ENCODE measurements around the gene CRYGN.

The CRYGN gene

GRCh38 chr7:151389768-151390597 lies 50.0 kb downstream of the CRYGN start:
- Histone ChIP-seq H3K4me3 (ENCODE audit: low read length in 2 of 2) (no peak overlapping the region), H3K36me3 (replicated peaks in 1 of 2; ENCODE audit: control insufficient read depth in 2 of 2, insufficient read depth in 2 of 2, low read length in 2 of 2) (peaks cover 10 to 12% of the 10 kb centered on the region in 2 donors), H2BK15ac (ENCODE audit: low read length) (no peak overlapping the region), H2AFZ (ENCODE audit: low read length) (no peak overlapping the region), H4K8ac (ENCODE audit: low read depth, low read length) (no peak overlapping the region), H3K4me1 (ENCODE audit: control insufficient read depth in 2 of 2, insufficient read depth in 1 of 2, low read depth in 1 of 2, low read length in 2 of 2) (peaks cover 0 to 15% of the 10 kb centered on the region in 2 donors), H3K4ac (ENCODE audit: low read length) (no peak overlapping the region), H2BK5ac (ENCODE audit: low read length) (no peak overlapping the region), H3K18ac (ENCODE audit: low read length) (no peak overlapping the region), H2AK5ac (ENCODE audit: low read depth, low read length) (no peak overlapping the region), H3K9ac (ENCODE audit: low read depth, low read length, poor library complexity) (no peak overlapping the region), H3K79me1 (ENCODE audit: low read depth, low read length) (no peaks in the 10 kb centered on the region), H3K27me3 (ENCODE audit: control insufficient read depth in 3 of 3, insufficient read depth in 3 of 3, low read depth in 1 of 3, low read length in 3 of 3) (no peaks in the 10 kb centered on the region), H3K27ac (replicated peaks; ENCODE audit: low read length) (no peak overlapping the region), H3K4me2 (ENCODE audit: insufficient read depth, low read length, poor library complexity, severe bottlenecking) (no peak overlapping the region), H2BK120ac (ENCODE audit: low read depth, low read length) (no peak overlapping the region), H3K14ac (ENCODE audit: low read length) (no peak overlapping the region), H4K91ac (ENCODE audit: low read depth, low read length, poor library complexity) (no peak overlapping the region), H2BK12ac (ENCODE audit: low read length) (no peak overlapping the region), H3K9me3 (replicated peaks in 1 of 2; ENCODE audit: control insufficient read depth in 2 of 2, insufficient read depth in 1 of 2, low read depth in 1 of 2, low read length in 2 of 2) (no peaks in the 10 kb centered on the region), H3K23ac (ENCODE audit: low read depth, low read length, poor library complexity) (peak overlapping the region; percentile 17)
- no CpG with 5 or more reads among the region's 24 CpGs for WGBS, 2 donors (ENCODE audit: extremely low coverage in 2 of 2, insufficient read length in 2 of 2, insufficient replicate concordance in 1 of 2)
- DNase-seq (ENCODE audit: low spot score) = no peak

GRCh38 chr7:151389096-151389767 lies 50.7 kb downstream of the CRYGN start:
- Histone ChIP-seq H3K79me1 (ENCODE audit: low read depth, low read length) (no peaks in the 10 kb centered on the region), H2AK5ac (ENCODE audit: low read depth, low read length) (no peak overlapping the region), H2AFZ (ENCODE audit: low read length) (no peak overlapping the region), H3K4ac (ENCODE audit: low read length) (no peak overlapping the region), H4K8ac (ENCODE audit: low read depth, low read length) (no peak overlapping the region), H3K4me3 (ENCODE audit: low read length in 2 of 2) (no peak overlapping the region), H3K18ac (ENCODE audit: low read length) (peak overlapping the region; percentile 11), H2BK120ac (ENCODE audit: low read depth, low read length) (no peak overlapping the region), H3K23ac (ENCODE audit: low read depth, low read length, poor library complexity) (peak overlapping the region; percentile 17), H3K27me3 (ENCODE audit: control insufficient read depth in 3 of 3, insufficient read depth in 3 of 3, low read depth in 1 of 3, low read length in 3 of 3) (no peaks in the 10 kb centered on the region), H3K9ac (ENCODE audit: low read depth, low read length, poor library complexity) (no peak overlapping the region), H4K91ac (ENCODE audit: low read depth, low read length, poor library complexity) (no peak overlapping the region), H2BK12ac (ENCODE audit: low read length) (no peak overlapping the region), H3K9me3 (replicated peaks in 1 of 2; ENCODE audit: control insufficient read depth in 2 of 2, insufficient read depth in 1 of 2, low read depth in 1 of 2, low read length in 2 of 2) (no peaks in the 10 kb centered on the region), H3K36me3 (replicated peaks in 1 of 2; ENCODE audit: control insufficient read depth in 2 of 2, insufficient read depth in 2 of 2, low read length in 2 of 2) (peaks cover 7 to 12% of the 10 kb centered on the region in 2 donors), H3K4me2 (ENCODE audit: insufficient read depth, low read length, poor library complexity, severe bottlenecking) (no peak overlapping the region), H3K27ac (replicated peaks; ENCODE audit: low read length) (no peak overlapping the region), H3K4me1 (ENCODE audit: control insufficient read depth in 2 of 2, insufficient read depth in 1 of 2, low read depth in 1 of 2, low read length in 2 of 2) (peaks cover 0 to 15% of the 10 kb centered on the region in 2 donors), H3K14ac (ENCODE audit: low read length) (no peak overlapping the region), H2BK15ac (ENCODE audit: low read length) (no peak overlapping the region), H2BK5ac (ENCODE audit: low read length) (no peak overlapping the region)
- no peak for DNase-seq (ENCODE audit: low spot score)
- WGBS, 2 donors (ENCODE audit: extremely low coverage in 2 of 2, insufficient read length in 2 of 2, insufficient replicate concordance in 1 of 2) = no CpG with 5 or more reads among the region's 21 CpGs

- no peak overlapping the region for H3K4me2 ChIP-seq (ENCODE audit: insufficient read depth, low read length, poor library complexity, severe bottlenecking)
- H4K91ac ChIP-seq (ENCODE audit: low read depth, low read length, poor library complexity) = no peak overlapping the region
- no peak for DNase-seq (ENCODE audit: low spot score)
- H4K8ac ChIP-seq (ENCODE audit: low read depth, low read length) = no peak overlapping the region
- no peak overlapping the region for H3K27ac ChIP-seq (replicated peaks; ENCODE audit: low read length)
- peak overlapping the region; percentile 8 for H3K18ac ChIP-seq (ENCODE audit: low read length)
- no peak overlapping the region for H2BK15ac ChIP-seq (ENCODE audit: low read length)
- H3K36me3 ChIP-seq (replicated peaks in 1 of 2; ENCODE audit: control insufficient read depth in 2 of 2, insufficient read depth in 2 of 2, low read length in 2 of 2) = peaks cover 7 to 12% of the 10 kb centered on the region in 2 donors
- no peak overlapping the region for H2BK5ac ChIP-seq (ENCODE audit: low read length)
- no peaks in the 10 kb centered on the region for H3K27me3 ChIP-seq (ENCODE audit: control insufficient read depth in 3 of 3, insufficient read depth in 3 of 3, low read depth in 1 of 3, low read length in 3 of 3)
- H3K9me3 ChIP-seq (replicated peaks in 1 of 2; ENCODE audit: control insufficient read depth in 2 of 2, insufficient read depth in 1 of 2, low read depth in 1 of 2, low read length in 2 of 2) = no peaks in the 10 kb centered on the region
- no peak overlapping the region for H3K23ac ChIP-seq (ENCODE audit: low read depth, low read length, poor library complexity)
- peaks cover 0 to 10% of the 10 kb centered on the region in 2 donors for H3K4me1 ChIP-seq (ENCODE audit: control insufficient read depth in 2 of 2, insufficient read depth in 1 of 2, low read depth in 1 of 2, low read length in 2 of 2)
- H2BK120ac ChIP-seq (ENCODE audit: low read depth, low read length) = peak overlapping the region; percentile 38
- WGBS, 2 donors (ENCODE audit: extremely low coverage in 2 of 2, insufficient read length in 2 of 2, insufficient replicate concordance in 1 of 2) = no CpG with 5 or more reads among the region's 10 CpGs
- H3K9ac ChIP-seq (ENCODE audit: low read depth, low read length, poor library complexity) = no peak overlapping the region
- no peak overlapping the region for H2AK5ac ChIP-seq (ENCODE audit: low read depth, low read length)
- H2BK12ac ChIP-seq (ENCODE audit: low read length) = no peak overlapping the region
- H3K4ac ChIP-seq (ENCODE audit: low read length) = no peak overlapping the region
- no peak overlapping the region for H2AFZ ChIP-seq (ENCODE audit: low read length)
- no peaks in the 10 kb centered on the region for H3K79me1 ChIP-seq (ENCODE audit: low read depth, low read length)
- peak overlapping the region in 1 of 2 donors; percentile 1 for H3K4me3 ChIP-seq (ENCODE audit: low read length in 2 of 2)
- no peak overlapping the region for H3K14ac ChIP-seq (ENCODE audit: low read length)
Observed at GRCh38 chr7:151388430-151388829, 51.5 kb downstream of the CRYGN start.

- Histone ChIP-seq H3K23ac (ENCODE audit: low read depth, low read length, poor library complexity) (no peak overlapping the region), H3K27ac (replicated peaks; ENCODE audit: low read length) (no peak overlapping the region), H3K27me3 (ENCODE audit: control insufficient read depth in 3 of 3, insufficient read depth in 3 of 3, low read depth in 1 of 3, low read length in 3 of 3) (peaks cover 0 to under 1% (median 0%) of the 10 kb centered on the region in 3 experiments), H3K14ac (ENCODE audit: low read length) (no peak overlapping the region), H3K9ac (ENCODE audit: low read depth, low read length, poor library complexity) (no peak overlapping the region), H2AK5ac (ENCODE audit: low read depth, low read length) (no peak overlapping the region), H2AFZ (ENCODE audit: low read length) (no peak overlapping the region), H4K91ac (ENCODE audit: low read depth, low read length, poor library complexity) (no peak overlapping the region), H3K9me3 (replicated peaks in 1 of 2; ENCODE audit: control insufficient read depth in 2 of 2, insufficient read depth in 1 of 2, low read depth in 1 of 2, low read length in 2 of 2) (no peaks in the 10 kb centered on the region), H3K4ac (ENCODE audit: low read length) (no peak overlapping the region), H2BK15ac (ENCODE audit: low read length) (no peak overlapping the region), H2BK120ac (ENCODE audit: low read depth, low read length) (no peak overlapping the region), H3K4me3 (ENCODE audit: low read length in 2 of 2) (no peak overlapping the region), H3K79me1 (ENCODE audit: low read depth, low read length) (no peaks in the 10 kb centered on the region), H3K18ac (ENCODE audit: low read length) (no peak overlapping the region), H3K36me3 (replicated peaks in 1 of 2; ENCODE audit: control insufficient read depth in 2 of 2, insufficient read depth in 2 of 2, low read length in 2 of 2) (peaks cover 6 to 10% of the 10 kb centered on the region in 2 donors), H2BK12ac (ENCODE audit: low read length) (no peak overlapping the region), H2BK5ac (ENCODE audit: low read length) (no peak overlapping the region), H3K4me2 (ENCODE audit: insufficient read depth, low read length, poor library complexity, severe bottlenecking) (no peak overlapping the region), H3K4me1 (ENCODE audit: control insufficient read depth in 2 of 2, insufficient read depth in 1 of 2, low read depth in 1 of 2, low read length in 2 of 2) (peaks cover 0 to 5% of the 10 kb centered on the region in 2 donors), H4K8ac (ENCODE audit: low read depth, low read length) (no peak overlapping the region)
- no peak for DNase-seq (ENCODE audit: low spot score)
- WGBS, 2 donors (ENCODE audit: extremely low coverage in 2 of 2, insufficient read length in 2 of 2, insufficient replicate concordance in 1 of 2) = no CpG with 5 or more reads among the region's 8 CpGs
Observed at GRCh38 chr7:151388007-151388297, 52.0 kb downstream of the CRYGN start.
